K562 (cell line): ENCODE measurements around the gene PRCD. TPM values are rescaled to one million over a fixed set of nuclear protein-coding genes. Genes with fewer than 3 reads are reported as not detected.

Source experiments
- BCOR ChIP-seq: fragments of 450-650 bp; IDR thresholded peaks from 2 replicates; pipeline ENCODE4 v1.6.1; 2016
- CREM ChIP-seq: IDR thresholded peaks from 2 replicates; pipeline ENCODE4 v1.6.1; 2014; ENCODE audit warnings: antibody characterized with exemption, low read depth
- DDX20 ChIP-seq: fragments of 450-650 bp; IDR thresholded peaks from 2 replicates; pipeline ENCODE4 v1.6.1; 2016; ENCODE audit warnings: missing genetic modification characterization, low read depth, mild to moderate bottlenecking, missing compliant biosample characterization, moderate library complexity
- GATAD2B ChIP-seq: fragments of 450-650 bp; IDR thresholded peaks from 2 replicates; pipeline ENCODE4 v1.6.1; 2017; ENCODE audit warnings: mild to moderate bottlenecking, borderline replicate concordance
- MGA ChIP-seq: fragments of 450-650 bp; IDR thresholded peaks from 2 replicates; pipeline ENCODE4 v1.6.1; 2016; ENCODE audit warnings: mild to moderate bottlenecking, moderate library complexity
- MYC ChIP-seq, 2 experiments: fragments of 250-450 bp in 1 of 2; sonication (Bioruptor Pico) in 1 of 2; IDR thresholded peaks; 2 replicates each; pipeline versions ENCODE4 v1.5.1 to v1.6.1; 2012 to 2021; ENCODE audit warnings: low read depth in 2 of 2, borderline replicate concordance in 1 of 2, improper control_type of control experiment in 1 of 2, low read length in 1 of 2, mild to moderate bottlenecking in 1 of 2, moderate library complexity in 1 of 2
- PCBP1 ChIP-seq: fragments of 200-400 bp; formaldehyde crosslinking; IDR thresholded peaks from 2 replicates; pipeline ENCODE4 v1.6.1; 2018; ENCODE audit warnings: mild to moderate bottlenecking, low read depth, low read length; ENCODE audit not compliant: poor library complexity, severe bottlenecking
- PML ChIP-seq: IDR thresholded peaks from 2 replicates; pipeline ENCODE4 v1.6.1; 2012; ENCODE audit warnings: low read length, inconsistent platforms
- SP1 ChIP-seq: sonication (generic); formaldehyde crosslinking; IDR thresholded peaks from 2 replicates; pipeline ENCODE4 v1.8.1; 2022; ENCODE audit warnings: mild to moderate bottlenecking, missing genetic modification reagents
- TCF7L2 ChIP-seq: fragments of 150-350 bp; IDR thresholded peaks from 2 replicates; pipeline ENCODE4 v1.6.1; 2016; ENCODE audit warnings: low read depth, mild to moderate bottlenecking, low read length, moderate library complexity
- TEAD2 ChIP-seq: fragments of 450-650 bp; IDR thresholded peaks from 2 replicates; pipeline ENCODE4 v1.6.1; 2016; ENCODE audit warnings: missing genetic modification characterization, control low read depth, missing compliant biosample characterization
- polyA plus RNA-seq, 8 experiments: library from polyadenylated mRNA; depleted of rRNA in 4 of 8; stranded (reverse) in 5 of 8; unstranded in 3 of 8; fragments of >200 nt; fragmentation: Nextera tagmentation in 2 of 8; fragmentation: Illumina TruSeq in 1 of 8; extraction: Ambion mirVana in 2 of 8; extraction: Trizol in 1 of 8; gene quantifications; 2 replicates each; pipeline versions ENCODE4 v1.2.1 to v1.2.3, GENCODE V29; 2011 to 2014; ENCODE audit warnings: inconsistent platforms in 1 of 8, missing spikeins in 1 of 8
- total RNA-seq, 7 experiments: library from RNA; depleted of rRNA in 6 of 7; stranded (reverse); fragments of >200 nt in 6 of 7; fragmentation: Illumina TruSeq in 2 of 7; extraction: Trizol in 2 of 7; gene quantifications; 2 replicates each; pipeline versions ENCODE4 v1.2.1 to v1.2.3, GENCODE V29; 2011 to 2021; ENCODE audit warnings: low replicate concordance in 1 of 7
- TF ChIP-seq, protein P1 (sequence below): fragments of 150-350 bp; IDR thresholded peaks from 2 replicates; pipeline ENCODE4 v1.6.1; 2014; ENCODE audit warnings: low read depth, mild to moderate bottlenecking, low read length, borderline replicate concordance

PRCD gene
- total and polyA plus RNA-seq, 9 of the 15 experiments (the other 6 are each of a cell fraction or from before 2014, with no cell fraction given): 0.20 to 0.25 (median 0.21) TPM; not detected in 6

DNA sequence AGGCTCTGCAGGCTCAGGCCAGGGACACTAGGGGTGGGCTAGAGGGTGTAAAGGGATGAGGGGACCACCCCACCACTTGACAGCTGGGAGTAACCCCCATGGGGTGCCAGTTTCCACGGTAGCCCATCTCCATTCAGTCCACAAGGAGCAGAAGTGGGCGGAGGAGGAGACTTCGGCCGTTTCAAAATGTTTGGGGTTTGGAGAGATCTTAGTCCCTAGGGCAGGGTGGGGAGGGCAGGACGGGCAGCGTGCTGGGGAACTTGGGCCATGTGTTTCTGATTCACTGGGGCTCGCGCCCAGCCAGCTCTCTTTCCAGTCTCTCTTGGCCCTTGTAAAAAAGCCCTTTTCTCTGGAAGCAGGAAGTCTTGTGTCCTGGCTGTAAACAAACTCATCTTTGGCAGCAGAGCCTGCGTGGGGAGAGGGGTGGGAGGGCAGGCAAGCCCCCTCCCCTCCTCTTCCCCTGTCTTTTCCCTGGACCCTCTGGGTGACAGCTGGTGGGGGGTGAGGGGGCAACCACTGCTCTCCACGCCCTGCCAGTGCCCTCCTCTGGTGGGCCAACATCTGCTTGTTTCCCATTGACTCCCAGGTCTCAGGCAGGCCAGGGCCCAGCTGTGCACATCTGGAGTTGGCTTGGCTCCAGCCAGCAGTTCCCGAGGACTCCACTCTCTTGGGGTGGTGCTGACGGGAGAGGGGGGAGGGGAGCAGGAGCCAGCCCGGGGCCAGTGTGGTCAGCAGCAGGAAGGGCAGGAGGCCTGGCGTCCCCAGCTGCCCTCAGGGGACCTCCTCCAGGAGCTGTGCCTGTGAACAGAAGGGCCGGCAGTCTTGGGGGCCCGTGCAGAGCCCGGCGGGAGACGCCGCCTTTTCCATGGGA lies 10.4 kb upstream of the PRCD start (continued):
- TF ChIP-seq BCOR: no peak
- TF ChIP-seq, protein P1, sequence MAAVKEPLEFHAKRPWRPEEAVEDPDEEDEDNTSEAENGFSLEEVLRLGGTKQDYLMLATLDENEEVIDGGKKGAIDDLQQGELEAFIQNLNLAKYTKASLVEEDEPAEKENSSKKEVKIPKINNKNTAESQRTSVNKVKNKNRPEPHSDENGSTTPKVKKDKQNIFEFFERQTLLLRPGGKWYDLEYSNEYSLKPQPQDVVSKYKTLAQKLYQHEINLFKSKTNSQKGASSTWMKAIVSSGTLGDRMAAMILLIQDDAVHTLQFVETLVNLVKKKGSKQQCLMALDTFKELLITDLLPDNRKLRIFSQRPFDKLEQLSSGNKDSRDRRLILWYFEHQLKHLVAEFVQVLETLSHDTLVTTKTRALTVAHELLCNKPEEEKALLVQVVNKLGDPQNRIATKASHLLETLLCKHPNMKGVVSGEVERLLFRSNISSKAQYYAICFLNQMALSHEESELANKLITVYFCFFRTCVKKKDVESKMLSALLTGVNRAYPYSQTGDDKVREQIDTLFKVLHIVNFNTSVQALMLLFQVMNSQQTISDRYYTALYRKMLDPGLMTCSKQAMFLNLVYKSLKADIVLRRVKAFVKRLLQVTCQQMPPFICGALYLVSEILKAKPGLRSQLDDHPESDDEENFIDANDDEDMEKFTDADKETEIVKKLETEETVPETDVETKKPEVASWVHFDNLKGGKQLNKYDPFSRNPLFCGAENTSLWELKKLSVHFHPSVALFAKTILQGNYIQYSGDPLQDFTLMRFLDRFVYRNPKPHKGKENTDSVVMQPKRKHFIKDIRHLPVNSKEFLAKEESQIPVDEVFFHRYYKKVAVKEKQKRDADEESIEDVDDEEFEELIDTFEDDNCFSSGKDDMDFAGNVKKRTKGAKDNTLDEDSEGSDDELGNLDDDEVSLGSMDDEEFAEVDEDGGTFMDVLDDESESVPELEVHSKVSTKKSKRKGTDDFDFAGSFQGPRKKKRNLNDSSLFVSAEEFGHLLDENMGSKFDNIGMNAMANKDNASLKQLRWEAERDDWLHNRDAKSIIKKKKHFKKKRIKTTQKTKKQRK: no peak
- TF ChIP-seq MYC (IDR thresholded peaks at IDR 0.05; ENCODE audit: low read depth, low read length): peak; percentile 37; the same call in 1 of the 2 replicates
- TF ChIP-seq MYC (CRISPR knock-in tag; IDR thresholded peaks at IDR 0.05; ENCODE audit: borderline replicate concordance, low read depth): 0 out of 2 replicates have a peak, but pooled peaks have one; percentile 42
- no peak for TF ChIP-seq TCF7L2
- 0 out of 2 replicates have a peak, but pooled peaks have one; percentile 20 for TF ChIP-seq CREM
- no peak for TF ChIP-seq PML
- peak; percentile 79 for TF ChIP-seq PCBP1
- peak; percentile 23; the same call in 1 of the 2 replicates for TF ChIP-seq TEAD2 (tag)
- no peak for TF ChIP-seq DDX20
- TF ChIP-seq MGA: peak; percentile 87
- peak; percentile 34 for TF ChIP-seq GATAD2B
- TF ChIP-seq SP1 (CRISPR knock-in tag): no peak
